Spleen (tissue), 7 donors: ENCODE measurements around the gene DNAJB2.

Experiments used
- POLR2A ChIP-seq, 3 donors: fragments of 450-650 bp; IDR thresholded peaks; one replicate each; pipeline ENCODE4 v1.5.1; 2017; ENCODE audit warnings: antibody characterized with exemption in 3 of 3, mild to moderate bottlenecking in 1 of 3
- POLR2AphosphoS5 ChIP-seq, 3 donors: sonication (generic); formaldehyde crosslinking; IDR thresholded peaks; one replicate each; pipeline ENCODE4 v1.5.1; 2017; ENCODE audit warnings: antibody characterized with exemption in 3 of 3
- TF ChIP-seq, protein P1 (sequence below), 11 experiments: fragments of 200-600 bp in 7 of 11; fragments of 450-650 bp in 4 of 11; sonication (generic) in 4 of 11; IDR thresholded peaks in 8 of 11; conservative IDR thresholded peaks in 3 of 11; 1 replicate in 7 of 11; 2 replicates in 4 of 11; pipeline versions ENCODE4 v1.4.0 to v1.8.0; 2016 to 2021; ENCODE audit warnings: antibody characterized with exemption in 11 of 11, inconsistent platforms in 4 of 11, mild to moderate bottlenecking in 1 of 11
- donor health status: DM: no; HTN: no; CAD: no; lungs with moderate emphysema.
- donor health status: DM: no; HTN: no; CAD: no.
- donor health status: DM: no; HTN: no; CAD: no.

DNA sequence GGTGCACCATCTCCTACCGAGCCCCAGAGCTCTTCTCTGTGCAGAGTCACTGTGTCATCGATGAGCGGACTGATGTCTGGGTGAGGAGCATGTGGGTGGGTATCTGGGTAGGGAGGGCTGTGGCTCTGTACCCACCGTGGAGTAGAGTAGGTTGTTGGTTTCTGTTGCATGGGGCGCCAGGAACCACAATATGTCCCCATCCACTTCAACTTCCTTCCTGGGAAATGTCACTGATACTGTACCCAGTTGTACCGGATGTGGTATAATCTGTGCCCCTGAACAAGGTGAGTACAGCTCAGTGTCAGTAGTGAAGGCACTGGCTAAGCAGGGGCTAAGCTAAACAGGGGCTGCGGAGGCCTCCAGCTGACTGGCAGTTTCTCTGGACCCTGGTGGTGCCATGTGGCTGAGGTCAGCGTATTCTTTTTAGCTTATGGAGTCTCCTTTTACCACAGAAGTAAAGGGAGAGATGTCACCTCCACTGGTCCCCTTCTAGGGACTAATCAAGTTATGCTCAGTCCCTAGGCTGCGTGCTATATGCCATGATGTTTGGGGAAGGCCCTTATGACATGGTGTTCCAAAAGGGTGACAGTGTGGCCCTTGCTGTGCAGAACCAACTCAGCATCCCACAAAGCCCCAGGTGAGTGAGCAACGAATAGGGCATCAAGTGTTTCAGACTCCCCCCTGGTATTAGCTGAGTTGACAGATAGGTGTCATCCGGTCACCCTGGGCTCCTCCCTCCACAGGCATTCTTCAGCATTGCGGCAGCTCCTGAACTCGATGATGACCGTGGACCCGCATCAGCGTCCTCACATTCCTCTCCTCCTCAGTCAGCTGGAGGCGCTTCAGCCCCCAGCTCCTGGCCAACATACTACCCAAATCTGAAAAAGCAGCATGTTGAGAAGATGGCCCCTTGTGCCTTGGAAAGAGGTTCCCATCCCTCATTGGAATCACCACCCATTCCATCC lies 31.2 kb upstream of the DNAJB2 start:
- peak in 1 of 3 donors; percentile 27 for TF ChIP-seq POLR2A (IDR thresholded peaks at IDR 0.05)
- peak; percentile 21 to 96 (median 73) for TF ChIP-seq POLR2AphosphoS5 (IDR thresholded peaks at IDR 0.05)
- TF ChIP-seq, protein P1, sequence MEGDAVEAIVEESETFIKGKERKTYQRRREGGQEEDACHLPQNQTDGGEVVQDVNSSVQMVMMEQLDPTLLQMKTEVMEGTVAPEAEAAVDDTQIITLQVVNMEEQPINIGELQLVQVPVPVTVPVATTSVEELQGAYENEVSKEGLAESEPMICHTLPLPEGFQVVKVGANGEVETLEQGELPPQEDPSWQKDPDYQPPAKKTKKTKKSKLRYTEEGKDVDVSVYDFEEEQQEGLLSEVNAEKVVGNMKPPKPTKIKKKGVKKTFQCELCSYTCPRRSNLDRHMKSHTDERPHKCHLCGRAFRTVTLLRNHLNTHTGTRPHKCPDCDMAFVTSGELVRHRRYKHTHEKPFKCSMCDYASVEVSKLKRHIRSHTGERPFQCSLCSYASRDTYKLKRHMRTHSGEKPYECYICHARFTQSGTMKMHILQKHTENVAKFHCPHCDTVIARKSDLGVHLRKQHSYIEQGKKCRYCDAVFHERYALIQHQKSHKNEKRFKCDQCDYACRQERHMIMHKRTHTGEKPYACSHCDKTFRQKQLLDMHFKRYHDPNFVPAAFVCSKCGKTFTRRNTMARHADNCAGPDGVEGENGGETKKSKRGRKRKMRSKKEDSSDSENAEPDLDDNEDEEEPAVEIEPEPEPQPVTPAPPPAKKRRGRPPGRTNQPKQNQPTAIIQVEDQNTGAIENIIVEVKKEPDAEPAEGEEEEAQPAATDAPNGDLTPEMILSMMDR (IDR thresholded peaks at IDR 0.05 in 8 of 11, conservative IDR thresholded peaks at IDR 0.05 in 3 of 11), result no peak
